Fibroblast of skin of right biceps (primary cell): ENCODE results near the gene MINDY2.
A peak's percentile ranks its signal among the peaks of the same experiment; 100 is the strongest.
"Not testable (repeated sequence)": the region's sequence is repeated elsewhere in the genome, so short reads cannot be mapped to it uniquely, and the experiment has no call there.

Experiments
- DNase-seq: peaks from one replicate; pipeline ENCODE4 v3.0.0-alpha.2; 2013

MINDY2 gene

DNA sequence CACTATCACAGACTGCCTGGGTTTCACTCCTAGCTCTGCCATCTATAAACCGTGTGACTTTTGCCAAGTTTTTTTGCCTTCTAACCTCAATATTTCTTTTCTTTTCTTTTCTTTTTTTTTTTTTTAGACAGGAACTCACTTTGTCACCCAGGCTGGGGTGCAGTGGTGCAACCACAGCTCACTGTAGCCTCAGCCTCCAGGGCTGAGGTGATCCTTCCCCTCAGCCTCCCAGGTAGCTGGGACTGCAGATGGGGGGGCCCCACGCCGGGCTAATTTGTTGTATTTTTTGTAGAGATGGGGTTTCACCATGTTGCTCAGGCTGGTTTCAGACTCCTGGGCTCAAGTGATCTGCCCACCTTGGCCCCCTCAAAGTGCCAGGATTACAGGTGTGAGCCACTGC is 18.4 kb upstream of the MINDY2 start:
- no peak for DNase-seq

GRCh38 chr15:58755350-58755749 is 15.8 kb upstream of the MINDY2 start:
- no peak for DNase-seq

- no peak for DNase-seq
Observed at GRCh38 chr15:58755956-58756355, 15.1 kb upstream of the MINDY2 start.

DNA sequence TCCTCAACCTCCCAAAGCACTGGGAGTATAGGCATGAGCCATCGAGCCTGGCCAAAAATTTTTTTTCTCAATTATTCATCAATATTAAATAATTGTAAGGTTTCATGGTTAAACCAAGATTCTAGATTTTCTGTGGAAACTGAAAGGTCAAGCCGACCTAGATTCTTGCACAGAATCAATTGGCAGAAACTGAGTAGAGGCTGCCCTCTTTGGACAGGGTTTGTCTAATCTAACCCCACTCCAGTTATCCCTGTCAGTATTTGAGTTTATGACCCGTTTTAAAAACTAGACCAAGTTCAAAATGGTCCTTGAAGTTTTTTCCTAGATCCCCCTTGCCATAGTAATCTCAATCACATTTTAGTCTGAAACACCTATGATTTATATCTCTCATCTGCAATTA is 13.0 kb upstream of the MINDY2 start:
- no peak for DNase-seq

- DNase-seq, result no peak
Observed at GRCh38 chr15:58760385-58761009, 10.6 kb upstream of the MINDY2 start.

GRCh38 chr15:58761010-58761388 is 10.1 kb upstream of the MINDY2 start:
- DNase-seq, result no peak

DNA sequence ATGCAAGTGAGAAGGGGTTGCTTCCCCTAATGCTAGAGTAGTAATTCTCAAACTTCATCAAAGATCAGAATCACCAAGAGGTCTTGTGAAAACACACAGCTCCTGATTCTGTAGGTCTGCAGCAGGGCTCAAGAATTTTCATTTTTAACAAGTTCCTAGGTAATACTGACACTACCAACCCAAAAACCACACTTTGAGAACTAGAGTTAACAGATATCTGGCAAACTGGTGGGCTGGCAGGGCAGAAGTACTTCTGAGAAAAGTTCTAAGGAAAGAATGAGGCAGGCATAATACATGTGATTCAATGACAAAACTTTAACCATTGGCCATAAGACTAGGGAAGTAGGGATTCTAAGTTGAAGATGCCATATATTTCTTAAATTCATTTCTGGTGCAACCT is 8.8 kb upstream of the MINDY2 start:
- no peak for DNase-seq

DNA sequence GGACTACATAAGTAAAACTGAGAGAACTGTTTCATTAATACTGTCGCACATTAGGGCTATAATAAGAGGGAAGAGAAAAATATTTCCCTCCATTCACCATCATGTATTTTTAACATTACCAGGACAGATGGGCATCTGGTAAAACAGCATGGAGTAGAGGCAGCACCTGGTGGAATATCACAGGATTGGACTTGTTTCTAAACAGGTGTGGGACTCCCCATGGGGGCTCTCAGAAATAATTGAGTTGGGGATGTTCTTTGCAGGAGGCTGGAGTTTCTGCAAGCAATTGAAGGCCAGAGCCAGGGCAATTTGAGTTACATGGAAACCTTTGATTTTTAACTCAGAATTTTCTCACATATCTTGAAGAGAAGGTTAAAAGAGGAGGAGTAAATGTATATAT is 8.4 kb upstream of the MINDY2 start:
- DNase-seq, result no peak

- no peak for DNase-seq
Observed at GRCh38 chr15:58764468-58764867, 6.6 kb upstream of the MINDY2 start.

DNA sequence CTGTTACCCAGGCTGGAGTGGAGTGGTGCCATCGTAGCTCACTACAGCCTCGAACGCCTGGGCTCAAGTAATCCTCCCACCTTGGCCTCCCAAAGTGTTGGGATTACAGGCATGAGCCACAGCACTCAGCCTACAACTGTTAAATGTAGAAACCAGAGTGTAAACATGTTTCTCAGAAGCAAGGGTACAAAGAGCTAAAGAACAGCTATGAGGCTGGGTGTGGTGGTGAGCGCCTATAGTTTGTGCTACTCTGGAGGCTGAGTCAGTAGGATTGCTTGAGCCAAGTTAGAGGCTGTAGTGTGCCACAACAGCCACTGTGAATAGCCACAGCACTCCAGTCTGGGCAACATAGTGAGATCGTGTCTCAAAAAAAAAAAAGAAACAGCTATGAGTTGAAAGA is 4.8 kb upstream of the MINDY2 start:
- no peak for DNase-seq

DNA sequence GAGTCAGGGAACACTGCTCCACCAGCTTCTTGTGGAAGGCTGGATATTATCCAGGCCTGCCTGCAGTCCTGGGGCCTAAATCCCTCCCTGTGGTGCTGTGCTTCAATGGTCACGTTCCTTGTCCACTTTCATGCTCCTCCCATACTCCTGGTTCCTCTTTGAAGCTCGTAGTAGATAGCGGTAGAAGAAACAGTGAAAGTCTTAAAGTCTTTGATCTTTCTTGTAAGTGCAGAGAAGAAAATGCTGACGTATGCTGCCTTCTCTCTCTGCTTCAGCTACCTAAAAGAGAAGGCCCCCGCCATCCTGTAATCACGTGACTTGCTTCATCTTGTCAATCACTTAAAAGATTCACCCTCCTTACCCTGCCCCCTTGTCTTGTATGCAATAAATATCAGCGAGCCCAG is 2.5 kb upstream of the MINDY2 start:
- DNase-seq, result not testable (repeated sequence)

DNA sequence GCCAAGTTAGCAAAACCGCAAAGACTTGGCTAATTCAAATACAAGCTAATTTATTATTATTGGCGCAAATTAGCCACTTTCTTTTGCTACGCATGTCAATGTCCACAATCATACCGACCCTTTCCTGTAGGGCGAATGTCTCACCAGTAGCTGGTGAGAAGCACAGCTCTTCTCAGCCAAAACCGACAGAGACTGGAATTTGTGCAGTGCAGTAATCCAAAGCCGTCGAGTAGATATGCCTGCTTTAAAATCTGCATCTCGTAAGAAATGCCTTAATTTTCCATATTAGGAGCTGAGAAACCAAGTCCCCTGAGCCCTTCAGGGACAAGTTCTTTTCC is 614 bp upstream of the MINDY2 start:
- peak; percentile 85 for DNase-seq

DNA sequence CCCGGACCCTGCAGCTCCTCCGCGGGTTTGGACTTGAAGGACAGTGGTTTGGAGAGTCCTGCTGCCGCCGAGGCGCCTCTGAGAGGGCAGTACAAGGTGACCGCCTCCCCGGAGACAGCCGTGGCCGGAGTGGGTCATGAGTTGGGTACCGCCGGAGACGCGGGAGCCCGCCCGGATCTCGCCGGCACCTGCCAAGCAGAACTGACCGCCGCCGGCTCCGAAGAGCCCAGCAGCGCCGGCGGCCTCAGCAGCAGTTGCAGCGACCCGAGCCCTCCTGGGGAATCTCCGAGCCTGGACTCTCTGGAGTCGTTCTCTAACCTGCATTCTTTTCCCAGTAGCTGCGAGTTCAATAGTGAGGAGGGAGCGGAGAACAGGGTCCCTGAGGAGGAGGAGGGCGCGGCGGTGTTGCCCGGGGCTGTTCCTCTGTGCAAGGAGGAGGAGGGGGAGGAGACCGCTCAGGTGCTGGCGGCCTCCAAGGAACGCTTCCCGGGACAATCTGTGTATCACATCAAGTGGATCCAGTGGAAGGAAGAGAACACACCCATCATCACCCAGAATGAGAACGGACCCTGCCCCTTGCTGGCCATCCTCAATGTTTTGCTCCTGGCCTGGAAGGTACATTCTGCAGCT is 634 bp downstream of the MINDY2 start:
- no peak for DNase-seq

GRCh38 chr15:58773024-58773423 is 1.9 kb downstream of the MINDY2 start:
- no peak for DNase-seq

DNA sequence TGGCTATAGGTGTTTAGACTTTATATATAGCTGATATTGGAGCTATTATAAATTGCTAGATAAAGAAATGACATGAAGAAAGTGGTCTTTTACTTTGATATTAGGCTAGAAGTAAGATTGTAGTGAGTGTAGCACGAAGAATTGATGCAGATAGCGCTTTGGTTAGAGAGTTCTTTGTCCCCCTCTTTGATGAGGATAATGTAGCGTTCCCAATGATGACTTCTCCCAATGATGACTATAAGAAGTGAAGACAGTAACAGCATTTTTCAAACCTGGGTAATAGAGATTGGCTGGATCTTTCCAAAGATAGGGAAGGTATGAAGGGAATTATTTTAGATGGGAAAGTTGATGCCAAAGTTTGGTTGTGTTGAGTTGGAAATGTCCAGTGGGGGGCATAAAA is 4.3 kb downstream of the MINDY2 start:
- DNase-seq, result no peak

DNA sequence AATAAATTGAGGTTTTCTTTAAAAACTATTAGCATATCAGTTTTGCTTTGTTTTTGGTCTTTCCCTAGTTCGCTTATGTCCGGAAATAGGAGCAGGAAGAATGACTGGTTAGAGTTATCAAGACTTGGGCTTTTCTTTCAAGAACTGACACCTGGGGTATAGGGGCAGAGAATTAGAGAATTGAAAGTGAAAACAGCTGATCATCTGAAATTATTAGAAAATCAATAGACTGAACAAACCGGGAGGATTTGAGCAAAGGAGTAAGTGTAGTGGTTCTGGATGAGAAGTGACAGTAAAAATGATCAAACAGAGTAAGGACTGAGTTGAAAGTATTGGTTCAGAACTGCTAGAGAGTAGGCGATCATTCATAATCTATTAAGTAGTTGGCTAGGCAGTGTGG is 6.0 kb downstream of the MINDY2 start:
- no peak for DNase-seq

DNA sequence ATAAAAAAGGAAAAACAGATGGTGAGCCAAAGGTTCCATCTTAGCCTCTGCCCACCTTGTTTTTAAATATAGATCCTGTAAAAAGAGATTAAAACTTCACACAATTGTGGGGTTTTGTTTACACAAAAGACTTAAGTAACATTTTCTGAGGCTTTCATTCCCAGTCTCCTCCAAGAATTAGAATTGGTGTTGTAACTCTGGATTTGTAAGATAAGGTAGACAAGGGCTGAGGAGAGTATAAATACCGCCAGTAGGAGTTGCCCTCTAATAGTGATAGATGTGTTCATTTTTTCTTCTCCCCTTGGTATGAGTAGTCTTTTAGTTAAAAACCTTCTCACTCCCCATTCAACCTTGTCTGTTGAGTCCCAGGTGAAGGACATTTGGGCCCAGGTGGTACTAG is 8.5 kb downstream of the MINDY2 start:
- no peak for DNase-seq

- no peak for DNase-seq
Observed at GRCh38 chr15:58785355-58785754, 14.3 kb downstream of the MINDY2 start.

- DNase-seq, result no peak
Observed at GRCh38 chr15:58788056-58788710, 17.1 kb downstream of the MINDY2 start.

- DNase-seq, result peak; percentile 58
Observed at GRCh38 chr15:58793862-58794261, 22.8 kb downstream of the MINDY2 start.

DNA sequence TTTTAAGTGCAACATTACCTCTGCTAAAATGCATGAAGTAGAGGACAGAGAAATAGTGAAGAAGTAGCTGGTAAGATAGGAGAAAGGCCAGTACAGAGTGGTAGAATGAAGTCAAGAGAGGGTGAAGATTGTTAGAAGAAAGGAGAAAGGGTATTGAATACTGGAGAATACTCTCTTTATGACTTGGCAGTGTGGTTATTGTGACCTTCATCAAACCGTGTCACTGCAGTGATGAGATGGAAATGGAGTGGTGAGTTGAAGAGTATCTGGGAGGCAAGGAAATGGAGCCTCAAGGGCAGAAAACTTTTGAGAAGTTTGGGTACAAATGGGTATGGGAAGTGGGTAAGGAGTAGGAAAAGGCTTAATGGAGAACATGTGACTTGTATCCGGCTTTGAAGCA is 24.7 kb downstream of the MINDY2 start:
- no peak for DNase-seq

- DNase-seq, result no peak
Observed at GRCh38 chr15:58797505-58797904, 26.4 kb downstream of the MINDY2 start.

- peak; percentile 4 for DNase-seq
Observed at GRCh38 chr15:58805095-58805494, 34.0 kb downstream of the MINDY2 start.

- DNase-seq, result not testable (repeated sequence)
Observed at GRCh38 chr15:58823267-58823666, 52.2 kb downstream of the MINDY2 start.

DNA sequence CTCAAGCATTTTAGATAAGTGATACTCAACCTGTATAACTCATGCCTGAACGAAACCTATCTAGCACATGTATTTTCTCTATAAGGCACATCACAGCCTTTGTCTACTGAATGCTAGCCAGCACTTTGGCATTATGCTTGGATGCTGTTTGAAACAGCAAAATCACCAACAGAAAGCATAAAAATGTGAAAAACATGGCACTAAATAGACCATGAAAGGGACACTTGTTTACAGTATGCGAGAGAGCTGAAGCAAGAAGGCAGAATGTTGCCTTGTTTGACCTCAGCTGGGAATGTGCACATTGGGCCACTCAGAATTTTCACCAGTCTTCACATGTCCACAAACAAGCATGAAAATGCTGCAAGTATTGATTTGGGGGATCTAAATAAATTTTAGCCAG is 59.5 kb downstream of the MINDY2 start:
- DNase-seq, result no peak
